ENCODE results near the gene NMRK1. TPM values are rescaled to one million over a fixed set of nuclear protein-coding genes. Genes with fewer than 3 reads are reported as not detected.

The NMRK1 gene
- total and polyA plus RNA-seq, 8 donors: 1.2 to 73.3 (median 19.3) TPM

DNA sequence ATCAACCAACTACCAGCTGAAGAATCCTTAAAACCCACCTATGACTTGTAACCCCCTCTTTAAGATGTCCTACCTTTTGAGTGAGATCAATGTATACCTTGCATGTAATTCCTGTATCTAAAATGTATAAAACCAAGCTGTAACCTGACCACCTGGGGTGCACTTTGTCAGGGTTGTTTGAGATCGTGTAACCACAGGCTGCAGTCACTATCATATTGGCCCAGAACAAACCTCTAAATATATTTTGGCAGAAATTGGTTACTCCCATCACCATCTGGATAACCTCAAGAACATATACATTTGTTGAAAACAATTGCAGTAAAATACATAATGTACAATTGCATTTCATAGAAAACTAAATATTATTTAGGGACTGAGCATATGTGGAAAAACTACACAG lies 68.3 kb downstream of the NMRK1 start:
- WGBS, 5 donors: 68 to 91% (median 80%) methylated on average over 1 of the region's 1 CpG

DNA sequence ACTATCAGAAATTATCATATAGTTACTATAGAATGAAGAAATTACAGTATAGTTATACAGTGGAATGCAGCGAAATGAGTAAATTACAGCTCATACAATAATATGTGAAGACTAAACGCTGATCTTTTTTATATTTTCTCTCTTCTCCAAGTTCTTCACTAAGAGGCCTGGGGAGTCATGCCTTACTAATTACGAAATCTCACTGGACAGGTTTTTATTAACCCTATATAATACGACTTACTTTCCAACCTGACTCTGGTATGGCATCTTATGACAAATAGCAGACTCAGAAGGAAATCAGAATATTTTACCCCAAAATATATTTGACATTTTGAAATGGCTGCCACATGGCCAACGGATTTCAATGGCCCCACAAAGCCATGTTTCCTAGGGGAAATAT lies 68.9 kb downstream of the NMRK1 start:
- intact Hi-C loops (cut with DNase I; ENCODE audit: low total_unique reads): loop anchor here (10.0 kb wide), 1 partner anchor 56 kb away; no protein-coding TSS in a partner anchor
- WGBS, 5 donors: 92 to 98% (median 94%) methylated on average over 5 of the region's 5 CpGs
- peaks cover 0 to 14% (median 7%) of the 10 kb centered on the region in 4 donors for H3K36me3 ChIP-seq
- no peak overlapping the region for H3K4me3 ChIP-seq
- H3K27me3 ChIP-seq: no peaks in the 10 kb centered on the region
- no peak for DNase-seq
- no peak for TF ChIP-seq EP300 (IDR thresholded peaks at IDR 0.05)
- H3K4me1 ChIP-seq: peaks cover 0 to 10% (median under 1%) of the 10 kb centered on the region in 4 donors
- H3K27ac ChIP-seq: no peak overlapping the region
- no peaks in the 10 kb centered on the region for H3K9me3 ChIP-seq

More for the DNA sequence above, 68.3 kb downstream of the NMRK1 start:
- DNase-seq: no peak
- no peak overlapping the region for H3K27ac ChIP-seq
- TF ChIP-seq, protein P1, sequence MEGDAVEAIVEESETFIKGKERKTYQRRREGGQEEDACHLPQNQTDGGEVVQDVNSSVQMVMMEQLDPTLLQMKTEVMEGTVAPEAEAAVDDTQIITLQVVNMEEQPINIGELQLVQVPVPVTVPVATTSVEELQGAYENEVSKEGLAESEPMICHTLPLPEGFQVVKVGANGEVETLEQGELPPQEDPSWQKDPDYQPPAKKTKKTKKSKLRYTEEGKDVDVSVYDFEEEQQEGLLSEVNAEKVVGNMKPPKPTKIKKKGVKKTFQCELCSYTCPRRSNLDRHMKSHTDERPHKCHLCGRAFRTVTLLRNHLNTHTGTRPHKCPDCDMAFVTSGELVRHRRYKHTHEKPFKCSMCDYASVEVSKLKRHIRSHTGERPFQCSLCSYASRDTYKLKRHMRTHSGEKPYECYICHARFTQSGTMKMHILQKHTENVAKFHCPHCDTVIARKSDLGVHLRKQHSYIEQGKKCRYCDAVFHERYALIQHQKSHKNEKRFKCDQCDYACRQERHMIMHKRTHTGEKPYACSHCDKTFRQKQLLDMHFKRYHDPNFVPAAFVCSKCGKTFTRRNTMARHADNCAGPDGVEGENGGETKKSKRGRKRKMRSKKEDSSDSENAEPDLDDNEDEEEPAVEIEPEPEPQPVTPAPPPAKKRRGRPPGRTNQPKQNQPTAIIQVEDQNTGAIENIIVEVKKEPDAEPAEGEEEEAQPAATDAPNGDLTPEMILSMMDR (IDR thresholded peaks at IDR 0.05): no peak
- no peaks in the 10 kb centered on the region for H3K27me3 ChIP-seq
- H3K4me1 ChIP-seq: peaks cover 0 to 10% (median 5%) of the 10 kb centered on the region in 4 donors
- peaks cover 0 to 14% (median 7%) of the 10 kb centered on the region in 4 donors for H3K36me3 ChIP-seq
- H3K9me3 ChIP-seq: no peaks in the 10 kb centered on the region
- no peak overlapping the region for H3K4me3 ChIP-seq
- intact Hi-C loops (cut with DNase I; ENCODE audit: low total_unique reads): loop anchor here (10.0 kb wide), 1 partner anchor 55 kb away; no protein-coding TSS in a partner anchor

- H3K27me3 ChIP-seq: no peaks in the 10 kb centered on the region
- no peak for DNase-seq
- TF ChIP-seq, protein P1 (IDR thresholded peaks at IDR 0.05): no peak
- no peak for TF ChIP-seq POLR2AphosphoS5 (IDR thresholded peaks at IDR 0.05)
- TF ChIP-seq EP300 (IDR thresholded peaks at IDR 0.05): no peak
- no peak for TF ChIP-seq POLR2A (IDR thresholded peaks at IDR 0.05)
- H3K36me3 ChIP-seq: peaks cover 0 to 14% (median 8%) of the 10 kb centered on the region in 4 donors
- H3K9me3 ChIP-seq: no peaks in the 10 kb centered on the region
- no peaks in the 10 kb centered on the region for H3K4me1 ChIP-seq
- no peak overlapping the region for H3K4me3 ChIP-seq
- WGBS, 5 donors: 84 to 95% (median 90%) methylated on average over 3 of the region's 3 CpGs
- intact Hi-C loops (cut with DNase I; ENCODE audit: low total_unique reads): loop anchor here (10.0 kb wide), 1 partner anchor 57 kb away; no protein-coding TSS in a partner anchor
- no peak overlapping the region for H3K27ac ChIP-seq
Observed at GRCh38 chr9:75017378-75017777, 70.6 kb downstream of the NMRK1 start.

- Histone ChIP-seq H3K27ac (no peak overlapping the region), H3K4me3 (no peak overlapping the region), H3K4me1 (no peaks in the 10 kb centered on the region), H3K9me3 (no peaks in the 10 kb centered on the region), H3K27me3 (no peaks in the 10 kb centered on the region), H3K36me3 (peaks cover 0 to 16% (median 11%) of the 10 kb centered on the region in 4 donors)
- no peak for DNase-seq
- TF ChIP-seq POLR2AphosphoS5 (IDR thresholded peaks at IDR 0.05) (no peak), POLR2A (IDR thresholded peaks at IDR 0.05) (no peak), EP300 (IDR thresholded peaks at IDR 0.05) (no peak)
- TF ChIP-seq, protein P1 (IDR thresholded peaks at IDR 0.05): no peak
- intact Hi-C loops (cut with DNase I; ENCODE audit: low total_unique reads): loop anchor here (10.0 kb wide), 1 partner anchor 61 kb away; no protein-coding TSS in a partner anchor
- WGBS, 5 donors: 75 to 94% (median 91%) methylated on average over 2 of the region's 2 CpGs
Observed at GRCh38 chr9:75013735-75014134, 74.2 kb downstream of the NMRK1 start.

Small RNA genes within 50 kb of the gene (small RNA-seq; reads per million reads assigned to genes)
- gene RF02271: 0 reads per million in 4 donors

Other genes with a start within 250 kb of the NMRK1 start
- gene TRPM6, start 200.2 kb downstream of the NMRK1 start, total RNA-seq: 10 to 100 TPM in 2 of 5 donors, 1 to 10 TPM in 2, not detected in 1; 1.1 to 18.8 (median 7.9) TPM
- gene TRPM6, start 200.2 kb downstream of the NMRK1 start, polyA plus RNA-seq: under 1 TPM in 2 of 3 donors, not detected in 1; under 0.01 to 0.28 TPM
- 1 to 10 TPM in 2 of 5 donors, not detected in 3; 2.0 to 3.3 TPM for gene C9orf40, start 135.2 kb downstream of the NMRK1 start, total RNA-seq
- gene C9orf40, start 135.2 kb downstream of the NMRK1 start, polyA plus RNA-seq: 1 to 10 TPM; 1.4 to 3.3 (median 2.2) TPM
- 10 to 100 TPM in 3 of 5 donors, 1 to 10 TPM in 2; 1.8 to 29.4 (median 11.4) TPM for gene CARNMT1, start 59.9 kb downstream of the NMRK1 start, total RNA-seq
- gene CARNMT1, start 59.9 kb downstream of the NMRK1 start, polyA plus RNA-seq: 1 to 10 TPM; 4.6 to 6.9 (median 6.0) TPM
- gene OSTF1, start 359 bp upstream of the NMRK1 start, total RNA-seq: 10 to 100 TPM in 2 of 5 donors, 1 to 10 TPM in 2, not detected in 1; 2.2 to 79.4 (median 24.1) TPM
- gene OSTF1, start 359 bp upstream of the NMRK1 start, polyA plus RNA-seq: 10 to 100 TPM; 40.0 to 52.7 (median 48.7) TPM

Data from stomach (tissue), 9 donors.